GOT3 (cell line): ENCODE data around the gene PDE8B.

Source experiments
- DNase-seq: peaks from one replicate; lab custom pipeline; 2025; ENCODE audit warnings: mixed read lengths; lab: John Stamatoyannopoulos, UW

Gene PDE8B

DNA sequence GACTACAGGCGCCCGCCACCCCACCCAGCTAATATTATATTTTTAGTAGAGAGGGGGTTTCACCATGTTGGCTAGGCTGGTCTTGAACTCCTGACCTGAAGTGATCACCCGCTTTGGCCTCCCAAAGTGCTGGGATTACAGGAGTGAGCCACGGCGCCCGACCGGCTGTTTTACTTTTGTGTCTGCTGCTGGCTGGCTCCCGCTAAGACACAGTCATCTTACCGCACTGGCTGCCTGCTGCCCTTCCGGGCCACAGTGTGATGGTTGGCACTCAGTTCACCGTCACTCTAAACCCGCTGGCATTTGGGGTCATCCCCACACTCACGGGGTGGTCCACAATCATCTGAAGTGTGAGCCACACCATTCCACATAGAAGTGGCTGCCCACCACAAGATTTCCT lies 188.0 kb downstream of the PDE8B start:
- DNase-seq: no peak

DNA sequence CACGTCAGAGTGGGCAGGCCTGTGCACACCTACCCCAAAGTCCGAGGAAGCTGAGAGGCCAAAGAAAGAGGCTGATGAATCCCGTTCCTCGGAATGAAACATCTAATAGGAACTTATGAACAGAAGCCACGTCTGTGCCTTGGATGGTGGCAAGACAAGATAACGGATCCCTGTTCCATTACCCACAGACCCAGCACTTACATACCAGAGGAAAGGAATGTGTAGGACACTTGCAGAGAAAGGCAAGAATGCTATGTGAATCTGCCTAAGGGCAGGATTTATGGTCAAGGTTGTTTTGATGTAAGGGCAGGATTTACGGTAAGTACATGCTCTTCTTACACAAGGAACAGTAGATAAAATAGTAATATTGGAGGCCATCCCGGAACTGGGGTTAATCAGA lies 188.4 kb downstream of the PDE8B start:
- no peak for DNase-seq

DNA sequence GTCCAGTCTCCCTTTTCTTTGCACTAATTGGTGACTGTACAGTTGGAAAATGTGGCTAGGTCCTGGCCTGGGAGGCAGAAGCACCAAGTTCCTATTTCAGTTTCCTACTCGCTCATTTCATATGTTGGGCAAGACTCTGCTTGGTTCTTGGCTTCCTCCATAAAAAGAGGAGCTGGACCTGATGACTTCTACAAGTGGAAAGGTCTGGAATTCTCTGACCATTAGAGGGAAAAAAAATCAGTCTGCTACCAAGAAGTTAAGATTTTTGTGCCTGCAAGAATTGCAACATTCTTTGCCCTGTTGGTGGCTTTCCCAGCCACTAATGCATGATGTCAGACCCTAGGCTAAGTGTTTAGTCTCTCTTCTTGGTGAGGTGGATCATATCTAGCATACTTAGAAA lies 190.2 kb downstream of the PDE8B start:
- DNase-seq: no peak

DNA sequence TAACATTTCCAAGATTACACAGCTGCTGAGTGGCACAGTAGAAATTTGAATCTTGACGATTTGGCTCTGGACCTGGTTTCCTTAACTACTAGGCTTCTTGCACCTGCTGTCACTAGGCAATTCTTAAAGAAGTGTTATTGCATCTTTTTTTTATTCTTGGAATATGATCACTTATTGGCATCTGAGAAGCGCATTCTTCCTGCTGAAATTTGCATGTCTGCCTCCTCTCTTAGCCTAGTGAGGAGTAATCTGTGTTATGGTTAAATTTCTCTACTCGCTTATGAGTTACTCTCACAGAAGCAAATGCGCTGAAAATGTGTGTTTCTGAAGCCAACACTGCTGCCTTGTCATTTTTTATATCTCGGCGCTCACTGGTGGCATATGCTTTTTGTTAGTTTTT lies 192.3 kb downstream of the PDE8B start:
- no peak for DNase-seq

DNA sequence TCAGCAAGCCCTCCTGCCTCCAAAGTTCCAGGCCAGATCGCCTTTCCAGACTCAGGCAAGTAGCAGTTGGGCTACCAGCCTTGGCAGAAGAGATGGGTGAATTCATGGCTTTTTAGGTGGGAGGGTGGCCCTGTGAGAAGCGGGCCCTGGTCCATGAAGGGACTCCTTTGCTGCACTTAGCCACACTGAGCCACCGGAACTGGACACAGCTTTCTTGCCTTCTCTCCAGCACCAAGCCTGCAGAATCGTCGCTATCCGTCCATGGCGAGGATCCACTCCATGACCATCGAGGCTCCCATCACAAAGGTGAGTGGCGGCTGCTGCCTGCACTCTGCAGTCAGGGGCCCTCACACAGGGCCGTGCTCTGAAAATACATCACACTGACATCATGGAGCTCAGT lies 196.7 kb downstream of the PDE8B start:
- no peak for DNase-seq

DNA sequence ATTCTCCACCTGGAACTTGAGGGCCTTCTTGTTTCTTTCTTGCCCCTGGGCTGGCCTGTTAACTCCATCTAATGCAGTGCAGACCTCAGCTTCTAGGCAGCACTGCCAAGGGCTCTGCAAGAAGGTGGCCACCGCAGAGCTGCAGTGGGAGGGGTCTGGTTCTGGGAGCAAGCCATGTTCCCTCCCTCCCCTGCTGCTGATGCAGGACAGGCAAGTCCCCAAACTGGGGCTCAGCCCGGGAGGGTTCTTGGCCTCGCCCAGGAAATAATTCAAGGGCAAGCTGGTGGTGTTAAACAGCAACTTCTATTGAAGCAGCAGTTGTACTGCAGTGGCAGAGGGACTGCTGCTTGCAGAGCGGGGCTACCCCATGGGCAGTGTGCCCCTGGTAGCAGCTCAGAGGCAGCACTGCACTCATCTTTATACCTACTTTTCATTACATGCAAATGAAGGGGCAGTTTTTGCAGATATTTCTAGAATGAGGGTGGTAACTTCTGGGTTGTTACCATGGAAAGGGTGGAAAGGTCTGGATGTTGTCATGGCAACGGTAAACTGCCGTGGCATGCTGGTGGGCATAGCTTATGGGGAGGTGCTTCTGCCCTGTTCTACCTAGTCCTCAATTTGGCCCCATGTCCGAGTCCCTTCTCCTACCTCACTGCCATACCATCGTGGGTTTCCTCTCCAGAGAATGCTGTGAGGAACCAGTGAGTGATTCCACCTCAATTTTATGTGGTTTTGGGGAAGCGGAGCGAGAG lies 199.6 kb downstream of the PDE8B start:
- no peak for DNase-seq

DNA sequence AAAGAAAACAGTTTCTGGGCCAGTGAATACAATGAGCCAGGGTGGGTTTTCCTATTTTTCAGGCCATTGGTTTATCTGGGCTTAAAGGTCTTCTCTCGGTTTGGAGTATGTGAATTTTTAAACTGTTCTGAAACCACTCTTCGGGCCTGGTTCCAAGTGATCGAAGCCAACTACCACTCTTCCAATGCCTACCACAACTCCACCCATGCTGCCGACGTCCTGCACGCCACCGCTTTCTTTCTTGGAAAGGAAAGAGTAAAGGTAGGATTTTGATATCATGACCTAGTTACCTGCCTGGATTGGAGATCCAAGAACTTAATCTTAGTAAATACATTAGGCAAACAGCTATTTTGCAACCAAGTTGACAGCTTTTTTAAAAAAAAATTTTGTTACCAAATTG lies 202.6 kb downstream of the PDE8B start:
- no peak for DNase-seq

DNA sequence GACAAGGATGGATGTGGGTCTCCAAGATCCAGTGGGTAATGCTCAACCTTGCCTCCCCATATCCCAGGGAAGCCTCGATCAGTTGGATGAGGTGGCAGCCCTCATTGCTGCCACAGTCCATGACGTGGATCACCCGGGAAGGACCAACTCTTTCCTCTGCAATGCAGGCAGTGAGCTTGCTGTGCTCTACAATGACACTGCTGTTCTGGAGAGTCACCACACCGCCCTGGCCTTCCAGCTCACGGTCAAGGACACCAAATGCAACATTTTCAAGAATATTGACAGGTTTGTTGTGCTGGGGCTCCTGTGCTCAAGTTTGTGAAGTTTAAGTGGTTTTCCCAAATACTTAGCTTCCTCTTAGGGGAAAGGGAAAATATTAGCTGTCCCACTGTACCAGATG lies 207.7 kb downstream of the PDE8B start:
- DNase-seq: no peak

DNA sequence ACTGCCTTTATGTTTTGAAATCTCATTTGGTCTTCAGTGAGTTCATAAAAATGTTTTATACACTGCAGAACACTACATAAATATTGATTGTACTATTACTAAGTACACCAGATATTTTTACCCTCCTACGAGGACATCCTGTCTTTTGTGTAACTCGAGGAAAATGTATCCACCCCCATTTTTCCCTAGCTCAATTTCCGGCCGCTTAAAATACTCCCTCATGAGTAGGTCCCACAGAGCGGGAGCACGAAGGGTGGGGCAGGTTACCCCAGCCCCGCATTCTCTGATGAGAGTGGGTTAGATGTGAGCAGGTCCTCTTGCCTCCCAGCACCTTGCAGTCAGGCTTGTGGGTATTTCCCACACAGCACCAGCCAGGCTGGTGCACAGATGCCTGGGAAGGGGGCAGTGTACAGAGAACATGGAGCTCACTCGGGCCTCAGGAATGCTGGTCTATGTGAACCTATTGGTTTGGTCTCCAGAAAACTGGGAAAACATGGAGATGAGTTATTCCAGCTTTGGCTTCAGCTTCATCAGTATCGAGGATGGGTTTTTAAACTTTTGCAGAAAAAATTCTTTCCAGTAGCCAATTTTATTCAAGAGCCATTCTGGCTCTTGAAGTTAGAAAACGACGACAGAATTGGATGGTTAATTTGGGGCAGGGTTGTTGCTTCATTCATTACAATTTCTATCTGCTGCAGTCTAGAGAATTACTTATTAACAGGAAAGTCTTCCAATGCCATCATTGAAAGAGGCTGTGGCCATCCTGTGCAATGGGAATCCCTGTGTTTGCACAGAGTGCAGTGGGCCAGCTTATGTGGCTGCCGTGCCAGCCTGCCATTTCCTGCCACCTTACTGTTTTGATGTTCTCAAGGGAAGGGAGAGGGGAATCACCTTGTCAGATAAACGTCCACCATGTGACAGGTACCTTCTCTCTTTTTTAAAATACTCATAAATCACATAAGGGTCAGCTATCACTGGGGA lies 208.4 kb downstream of the PDE8B start:
- no peak for DNase-seq

DNA sequence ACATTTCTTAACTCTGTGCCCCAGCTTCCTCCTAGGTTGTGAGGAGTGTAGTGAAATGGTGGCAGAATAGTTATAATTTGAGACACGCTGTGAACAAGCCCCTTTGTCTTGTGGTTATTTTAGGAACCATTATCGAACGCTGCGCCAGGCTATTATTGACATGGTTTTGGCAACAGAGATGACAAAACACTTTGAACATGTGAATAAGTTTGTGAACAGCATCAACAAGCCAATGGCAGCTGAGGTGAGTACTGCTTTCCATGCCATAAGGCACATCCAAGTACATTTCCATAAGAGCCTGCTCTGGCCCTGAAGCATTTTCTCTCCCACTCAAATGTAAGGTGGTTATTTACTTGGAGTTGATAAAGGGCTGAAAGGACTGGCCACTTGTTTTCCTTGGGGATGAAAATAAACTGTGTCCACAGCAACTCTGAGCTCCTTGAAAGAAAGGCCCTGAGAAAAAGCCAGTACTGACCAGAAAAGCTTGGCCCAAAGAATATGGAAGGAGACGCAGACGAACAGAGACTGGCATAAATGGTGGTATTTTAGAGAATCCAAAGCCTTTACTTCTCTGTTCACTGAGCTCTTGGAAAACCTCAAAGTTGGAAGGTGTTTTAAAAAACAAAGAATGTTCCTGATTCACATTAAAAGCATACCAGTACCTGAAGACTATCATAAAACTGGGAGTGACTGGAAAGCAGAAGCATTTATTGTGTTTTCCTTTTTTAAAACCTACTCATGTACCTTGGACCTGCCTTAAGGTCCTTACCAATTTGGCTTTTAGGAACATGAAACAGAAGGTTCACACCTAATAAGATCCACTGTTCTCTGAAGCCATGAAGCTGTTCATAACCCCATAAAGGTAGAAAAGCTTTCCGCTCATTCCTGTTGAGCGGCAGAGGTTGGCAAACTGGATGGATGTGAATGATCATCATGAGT lies 209.4 kb downstream of the PDE8B start:
- DNase-seq: no peak

DNA sequence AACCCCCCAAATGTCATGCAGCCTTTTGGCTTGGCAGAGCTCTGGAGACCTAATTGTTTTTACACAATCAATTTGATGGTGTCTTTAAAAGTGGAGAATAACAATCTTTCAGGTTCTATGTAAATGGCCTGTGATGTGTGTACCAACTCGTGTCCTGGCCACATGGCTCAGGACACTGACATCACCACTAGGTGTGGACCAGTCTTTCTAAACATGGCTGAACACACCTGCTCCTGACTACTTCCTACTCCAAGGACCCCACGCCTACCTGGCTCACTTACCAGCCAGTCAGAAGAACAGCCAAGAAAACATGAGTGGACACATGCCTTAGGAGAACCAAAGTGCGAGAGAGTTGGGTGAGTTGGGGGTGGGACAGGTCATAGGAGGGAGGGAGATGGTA lies 210.5 kb downstream of the PDE8B start:
- DNase-seq: no peak

DNA sequence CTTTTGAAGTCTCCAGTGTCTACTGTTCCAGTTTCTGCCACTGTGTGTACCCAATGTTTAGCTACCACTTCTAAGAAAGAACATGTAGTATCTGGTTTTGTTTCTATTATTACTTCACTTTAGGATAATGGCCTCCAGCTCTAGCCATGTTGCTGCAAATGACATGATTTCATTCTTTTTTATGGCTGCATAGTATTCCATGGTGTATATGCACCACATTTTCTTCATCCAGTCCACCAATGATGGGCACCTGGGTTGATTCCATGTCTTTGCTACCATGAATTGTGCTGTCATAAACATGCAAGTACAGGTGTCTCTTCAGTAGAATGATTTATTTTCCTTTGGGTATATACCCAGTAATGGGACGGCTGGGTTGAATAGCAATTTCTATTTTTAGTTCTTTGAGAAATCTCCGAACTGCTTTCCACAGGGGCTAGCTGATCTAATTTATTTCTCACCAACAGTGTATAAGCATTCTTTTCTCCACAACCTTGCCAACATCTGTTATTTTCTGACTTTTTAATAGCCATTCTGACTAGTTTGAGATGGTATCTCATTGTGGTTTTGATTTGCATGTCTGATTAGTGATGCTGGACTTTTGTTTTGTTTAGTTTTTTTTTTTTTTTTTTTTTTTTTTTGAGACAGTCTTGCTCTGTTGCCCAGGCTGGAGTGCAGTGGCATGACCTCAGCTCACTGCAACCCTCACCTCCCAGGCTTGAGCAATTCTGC lies 212.7 kb downstream of the PDE8B start:
- no peak for DNase-seq

DNA sequence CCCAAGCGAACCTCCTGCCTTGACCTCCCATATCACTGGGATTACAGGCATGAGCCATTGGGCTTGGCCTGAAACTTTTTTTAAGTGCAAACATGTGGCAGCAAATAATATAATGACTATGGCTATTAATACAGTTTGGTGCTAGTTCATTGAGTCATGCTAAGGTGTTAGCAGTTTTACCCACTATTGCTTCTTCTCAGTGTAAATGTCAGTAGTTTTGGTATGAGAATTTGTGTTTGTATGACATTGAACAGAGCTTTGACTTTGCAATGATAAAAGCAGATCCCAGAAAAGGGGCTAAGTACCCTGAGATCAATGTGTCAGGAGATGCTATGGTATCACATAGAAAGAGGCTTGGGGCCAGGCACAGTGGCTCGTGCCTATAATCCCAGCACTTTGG lies 214.4 kb downstream of the PDE8B start:
- DNase-seq: no peak

DNA sequence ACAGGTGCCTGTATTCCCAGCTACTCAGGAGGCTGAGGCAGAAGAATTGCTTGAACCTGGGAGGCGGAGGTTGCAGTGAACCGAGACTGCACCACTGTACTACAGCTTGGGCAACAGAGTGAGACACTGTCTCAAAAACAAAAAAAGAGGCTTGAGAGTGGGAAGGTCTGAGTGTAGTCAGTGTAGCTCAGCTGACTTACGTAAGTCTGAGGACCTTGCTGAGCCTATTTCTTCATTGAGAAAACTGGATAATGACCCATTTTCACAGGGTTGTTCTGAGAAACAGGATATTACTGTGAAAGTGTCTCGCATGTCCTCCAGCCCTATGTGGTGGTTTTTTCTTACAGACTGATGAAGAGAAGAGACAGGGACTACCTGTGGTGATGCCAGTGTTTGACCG lies 214.9 kb downstream of the PDE8B start:
- DNase-seq: no peak

DNA sequence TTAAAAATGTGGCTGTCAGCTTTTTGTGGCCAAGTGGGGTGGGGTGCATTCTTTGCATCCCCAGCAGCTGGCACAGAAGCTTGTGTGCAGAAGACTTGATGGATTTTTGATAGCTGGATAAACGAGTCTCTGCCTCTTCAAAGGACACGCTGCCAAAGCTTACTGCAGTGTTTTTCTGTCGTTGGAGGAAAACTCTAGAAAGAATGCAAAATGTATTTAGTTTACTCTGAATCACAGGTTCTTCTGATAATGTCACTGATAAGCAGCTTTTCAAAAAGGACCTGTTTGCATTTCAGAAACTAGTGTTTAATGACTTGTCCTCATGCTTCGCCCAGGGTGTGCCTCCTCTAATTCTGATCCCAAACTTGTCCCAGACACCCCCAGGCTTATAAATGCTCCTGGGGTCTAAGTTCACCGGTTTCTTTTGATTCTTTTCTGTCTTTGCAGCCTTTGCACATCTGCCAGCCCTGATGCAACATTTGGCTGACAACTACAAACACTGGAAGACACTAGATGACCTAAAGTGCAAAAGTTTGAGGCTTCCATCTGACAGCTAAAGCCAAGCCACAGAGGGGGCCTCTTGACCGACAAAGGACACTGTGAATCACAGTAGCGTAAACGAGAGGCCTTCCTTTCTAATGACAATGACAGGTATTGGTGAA lies 215.6 kb downstream of the PDE8B start:
- DNase-seq: no peak

DNA sequence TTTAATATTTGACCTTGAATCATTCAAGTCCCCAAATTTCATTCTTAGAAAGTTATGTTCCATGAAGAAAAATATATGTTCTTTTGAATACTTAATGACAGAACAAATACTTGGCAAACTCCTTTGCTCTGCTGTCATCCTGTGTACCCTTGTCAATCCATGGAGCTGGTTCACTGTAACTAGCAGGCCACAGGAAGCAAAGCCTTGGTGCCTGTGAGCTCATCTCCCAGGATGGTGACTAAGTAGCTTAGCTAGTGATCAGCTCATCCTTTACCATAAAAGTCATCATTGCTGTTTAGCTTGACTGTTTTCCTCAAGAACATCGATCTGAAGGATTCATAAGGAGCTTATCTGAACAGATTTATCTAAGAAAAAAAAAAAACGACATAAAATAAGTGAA lies 216.2 kb downstream of the PDE8B start:
- no peak for DNase-seq

DNA sequence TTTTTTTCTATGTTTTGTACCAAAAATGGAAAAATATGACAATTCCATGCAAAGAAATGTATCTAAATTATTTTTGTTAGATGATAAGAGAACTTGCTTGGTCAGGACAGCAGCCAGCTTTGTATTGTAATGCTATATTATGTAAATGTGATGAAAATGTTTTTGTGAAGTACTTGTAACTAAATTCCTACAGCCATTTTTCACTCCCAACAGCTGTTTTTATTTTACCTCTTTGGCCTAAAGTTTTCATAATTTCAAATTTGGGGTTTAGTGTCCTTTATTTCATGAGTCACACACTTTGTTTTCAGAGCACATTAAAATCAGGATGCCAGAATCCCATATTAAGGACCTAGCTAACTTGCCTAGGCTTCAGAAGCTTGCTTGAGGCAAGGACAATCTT lies 217.5 kb downstream of the PDE8B start:
- DNase-seq: no peak

DNA sequence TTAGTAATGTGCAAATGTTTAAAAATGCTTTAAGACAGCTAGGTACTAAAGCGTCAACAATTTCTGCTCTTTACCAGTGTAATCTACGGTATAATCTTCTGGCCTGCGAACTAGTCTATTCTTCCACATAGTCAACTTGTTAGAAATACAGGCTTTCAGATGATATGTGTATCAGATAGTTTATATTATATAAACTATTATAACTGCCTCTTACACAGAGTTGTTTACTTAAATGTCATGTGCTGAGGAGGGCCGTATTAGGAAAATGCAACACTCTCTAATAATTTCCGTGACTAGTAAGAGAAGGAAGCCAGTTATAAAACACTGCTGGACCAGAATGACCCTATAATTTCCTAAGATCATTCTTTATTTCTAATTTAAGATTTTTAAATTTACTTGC lies 218.0 kb downstream of the PDE8B start:
- DNase-seq: no peak

DNA sequence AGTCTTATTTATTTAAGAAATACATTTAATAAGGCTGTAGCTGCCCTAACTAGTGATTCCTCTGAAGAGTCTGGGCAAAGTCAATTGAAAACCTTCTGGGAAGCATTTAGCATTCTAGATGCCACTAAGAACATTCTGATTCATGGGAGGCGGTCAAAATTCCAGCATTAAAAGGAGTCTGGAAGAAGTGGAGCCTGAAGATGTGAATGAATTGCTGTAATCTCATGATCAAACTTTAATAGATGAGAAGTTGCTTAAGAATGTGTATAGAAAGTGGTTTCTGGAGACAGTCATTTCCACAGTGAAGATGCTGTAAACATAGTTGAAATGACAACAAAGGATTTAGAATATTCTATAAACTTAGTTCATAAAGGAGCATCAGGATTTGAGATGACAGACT lies 220.2 kb downstream of the PDE8B start:
- DNase-seq: no peak

DNA sequence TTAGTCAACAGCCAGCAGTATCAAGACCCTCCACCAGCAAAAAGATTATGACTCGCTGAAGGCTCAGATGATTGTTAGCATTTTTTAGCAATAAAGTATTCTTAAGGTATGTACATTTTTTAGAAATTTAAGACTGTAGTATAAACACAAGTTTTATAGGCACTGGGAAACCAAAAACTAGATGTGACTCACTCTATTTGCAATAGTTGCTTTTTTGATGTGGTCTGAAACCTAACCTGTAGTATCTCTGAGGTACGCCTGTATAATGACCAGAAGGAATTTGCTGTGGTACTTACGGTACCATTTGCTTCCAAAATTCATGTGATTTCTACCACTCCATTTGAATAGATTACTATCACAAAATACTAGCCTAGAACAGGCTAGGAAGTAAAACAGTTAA lies 220.8 kb downstream of the PDE8B start:
- no peak for DNase-seq

DNA sequence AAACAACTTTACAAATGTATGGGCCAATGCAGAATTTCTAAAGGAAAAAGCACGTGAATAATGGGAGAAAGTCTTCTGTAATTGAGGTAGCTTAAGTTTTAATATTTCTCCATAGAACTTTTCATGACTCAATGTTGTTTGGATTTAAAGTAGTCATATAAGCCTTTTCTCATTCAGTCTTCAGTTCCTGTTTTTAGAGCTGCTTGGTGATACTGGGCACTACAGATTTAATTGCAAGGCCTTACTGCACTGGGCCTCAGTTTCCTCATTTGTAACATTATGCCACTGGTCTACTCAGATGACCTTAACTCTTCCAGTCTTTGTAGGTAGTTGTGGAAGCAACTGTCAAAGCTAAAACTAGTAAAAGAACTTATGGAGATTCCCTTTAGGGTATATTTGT lies 221.2 kb downstream of the PDE8B start:
- no peak for DNase-seq
